GM21515 (cell line): ENCODE measurements around the gene AOC3.

Experiments
- ATAC-seq: cut with Tn5 transposase; IDR thresholded peaks from one replicate; pipeline ENCODE4 v1.9.1; 2021; ENCODE audit not compliant: unreplicated experiment

AOC3 gene

GRCh38 chr17:42850954-42851353 lies at the start of gene AOC3:
Gene AOC3, plus strand, starts transcription at chr17:42851199. Its CDS starts 145 bp downstream, at chr17:42851344.
- no peak for ATAC-seq

GRCh38 chr17:42803074-42803883 lies 47.7 kb upstream of the AOC3 start:
- ATAC-seq = no peak

- no peak for ATAC-seq
Observed at GRCh38 chr17:42804918-42805367, 46.1 kb upstream of the AOC3 start.

GRCh38 chr17:42806249-42806648 lies 44.8 kb upstream of the AOC3 start:
- ATAC-seq = no peak

GRCh38 chr17:42809250-42809649 lies 41.7 kb upstream of the AOC3 start:
- no peak for ATAC-seq

GRCh38 chr17:42814633-42815399 lies 36.2 kb upstream of the AOC3 start:
- ATAC-seq = no peak

- ATAC-seq = no peak
Observed at GRCh38 chr17:42817866-42818265, 33.1 kb upstream of the AOC3 start.

- no peak for ATAC-seq
Observed at GRCh38 chr17:42818379-42818778, 32.6 kb upstream of the AOC3 start.

GRCh38 chr17:42819939-42820535 lies 31.0 kb upstream of the AOC3 start:
- no peak for ATAC-seq

- no peak for ATAC-seq
Observed at GRCh38 chr17:42821176-42821575, 29.8 kb upstream of the AOC3 start.

GRCh38 chr17:42827472-42827871 lies 23.5 kb upstream of the AOC3 start:
- no peak for ATAC-seq

- ATAC-seq = no peak
Observed at GRCh38 chr17:42830971-42831370, 20.0 kb upstream of the AOC3 start.

GRCh38 chr17:42832213-42832933 lies 18.6 kb upstream of the AOC3 start:
- ATAC-seq = peak; percentile 21

- ATAC-seq = peak; percentile 70
Observed at GRCh38 chr17:42832934-42833766, 17.8 kb upstream of the AOC3 start, which contains the start of gene PSME3. Gene PSME3, plus strand, starts transcription at chr17:42833397. Its CDS starts 235 bp downstream, at chr17:42833632.

- peak; percentile 7 for ATAC-seq
Observed at GRCh38 chr17:42833767-42834422, 17.1 kb upstream of the AOC3 start.

- ATAC-seq = no peak
Observed at GRCh38 chr17:42835732-42836131, 15.3 kb upstream of the AOC3 start.

GRCh38 chr17:42841975-42842685 lies 8.9 kb upstream of the AOC3 start:
- no peak for ATAC-seq

GRCh38 chr17:42843358-42843934 lies 7.6 kb upstream of the AOC3 start:
- no peak for ATAC-seq

- no peak for ATAC-seq
Observed at GRCh38 chr17:42844271-42844670, 6.7 kb upstream of the AOC3 start, which contains the start of gene AOC2. Gene AOC2, plus strand, starts transcription at chr17:42844580. Its CDS starts 47 bp downstream, at chr17:42844627.
